Activated CD4-positive, alpha-beta memory T cell treated with anti-CD3 and anti-CD28 coated beads, Interleukin-2, amount 10 ng/mL, durations not matched to agents 7 days and 5 days (primary cell): ENCODE results near the gene HMGCS2. TPM values are rescaled to one million over a fixed set of nuclear protein-coding genes. Genes with fewer than 3 reads are reported as not detected.

Experiments used
- total RNA-seq, 2 experiments: library from RNA; stranded (reverse); gene quantifications; one replicate each; pipeline ENCODE4 v1.2.3, GENCODE V29; 2021

Gene HMGCS2
- total RNA-seq, 2 experiments from 2014 or later: not detected

Other genes starting within 250 kb of the HMGCS2 start
- gene ZNF697, start 120.6 kb downstream of the HMGCS2 start, total RNA-seq: under 1 TPM; 0.13 to 0.15 TPM
- 100 to 1,000 TPM; 132 to 143 TPM for gene PHGDH, start 57.0 kb downstream of the HMGCS2 start, total RNA-seq
- gene REG4, start 42.6 kb upstream of the HMGCS2 start, total RNA-seq: not detected
- gene ADAM30, start 127.6 kb upstream of the HMGCS2 start, total RNA-seq: not detected